Measurements from ENCODE around the gene SHB.
A peak's percentile ranks its signal among the peaks of the same experiment; 100 is the strongest.
"Not testable (repeated sequence)": the region's sequence is repeated elsewhere in the genome, so short reads cannot be mapped to it uniquely, and the experiment has no call there.

SHB gene

GRCh38 chr9:38063363-38063707, 5.7 kb downstream of the SHB start:
- DNase-seq (ENCODE audit: low spot score): no peak

- no peak for DNase-seq (ENCODE audit: low spot score)
Measured at GRCh38 chr9:38062498-38063362, 6.3 kb downstream of the SHB start.

- no peak for DNase-seq (ENCODE audit: low spot score)
Measured at GRCh38 chr9:38062106-38062497, 6.9 kb downstream of the SHB start.

- no peak for DNase-seq (ENCODE audit: low spot score)
Measured at GRCh38 chr9:38061326-38061977, 7.6 kb downstream of the SHB start.

- DNase-seq (ENCODE audit: low spot score): no peak
Measured at GRCh38 chr9:38060681-38061080, 8.3 kb downstream of the SHB start.

GRCh38 chr9:38059233-38059936, 9.6 kb downstream of the SHB start:
- no peak for DNase-seq (ENCODE audit: low spot score)

- no peak for DNase-seq (ENCODE audit: low spot score)
Measured at GRCh38 chr9:38058452-38059232, 10.4 kb downstream of the SHB start.

- no peak for DNase-seq (ENCODE audit: low spot score)
Measured at GRCh38 chr9:38057416-38058195, 11.4 kb downstream of the SHB start.

- no peak for DNase-seq (ENCODE audit: low spot score)
Measured at GRCh38 chr9:38054653-38055052, 14.4 kb downstream of the SHB start.

GRCh38 chr9:38053697-38054461, 15.1 kb downstream of the SHB start:
- no peak for DNase-seq (ENCODE audit: low spot score)

GRCh38 chr9:38051780-38052546, 17.1 kb downstream of the SHB start:
- no peak for DNase-seq (ENCODE audit: low spot score)

GRCh38 chr9:38048316-38048969, 20.6 kb downstream of the SHB start:
- no peak for DNase-seq (ENCODE audit: low spot score)

GRCh38 chr9:38047301-38048251, 21.5 kb downstream of the SHB start:
- peak; percentile 82 for DNase-seq (ENCODE audit: low spot score)

- no peak for DNase-seq (ENCODE audit: low spot score)
Measured at GRCh38 chr9:38046661-38047300, 22.2 kb downstream of the SHB start.

GRCh38 chr9:38045939-38046338, 23.1 kb downstream of the SHB start:
- DNase-seq (ENCODE audit: low spot score): not testable (repeated sequence)

GRCh38 chr9:38044706-38045105, 24.3 kb downstream of the SHB start:
- DNase-seq (ENCODE audit: low spot score): no peak

GRCh38 chr9:38043931-38044623, 24.9 kb downstream of the SHB start:
- DNase-seq (ENCODE audit: low spot score): no peak
